NCI-H2081 (cell line): ENCODE measurements around the gene SLC46A2.
A peak's percentile ranks its signal among the peaks of the same experiment; 100 is the strongest.

Experiments used
- DNase-seq, 2 experiments: peaks; one replicate each; lab custom pipeline; 2025; lab: John Stamatoyannopoulos, UW

The SLC46A2 gene

DNA sequence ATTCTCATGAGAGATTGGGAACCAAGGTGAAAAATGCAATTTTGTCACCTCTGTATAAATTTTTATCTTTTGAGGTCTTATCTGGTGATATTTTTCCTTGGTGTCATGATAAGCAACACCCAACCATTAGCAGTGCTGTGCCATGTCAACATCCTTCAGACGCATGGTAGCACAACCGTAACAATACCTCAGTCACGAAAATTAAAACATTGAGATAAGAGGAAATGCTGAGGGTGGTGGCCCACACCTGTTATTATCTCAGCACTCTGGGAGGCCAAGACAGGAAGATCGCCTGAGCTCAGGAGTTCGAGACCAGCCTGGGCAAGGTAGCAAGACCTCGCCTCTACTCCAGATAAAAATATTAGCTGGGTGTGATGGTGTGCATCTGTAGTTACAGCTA, 32.7 kb downstream of the SLC46A2 start:
- no peak for DNase-seq

DNA sequence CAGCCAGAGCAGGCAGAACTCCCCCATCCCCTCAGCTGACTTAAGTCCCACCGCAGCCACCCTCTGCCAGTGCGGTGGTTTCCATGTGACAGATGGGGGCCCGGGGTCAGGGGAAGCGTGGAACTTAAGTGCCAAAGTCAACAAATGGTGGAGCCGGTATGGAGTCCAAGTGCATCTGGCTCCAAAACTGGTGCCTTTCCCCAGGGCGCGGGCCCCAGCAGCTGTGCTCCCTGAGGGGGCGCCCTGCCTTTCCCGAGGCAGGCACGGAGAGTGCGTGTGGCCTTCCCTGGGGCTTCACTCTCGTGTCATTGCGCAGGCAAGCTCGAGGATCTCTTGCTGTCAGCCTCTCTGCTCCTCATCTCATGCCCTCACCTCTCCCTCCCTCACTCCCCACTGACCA, 33.8 kb downstream of the SLC46A2 start:
- no peak for DNase-seq

DNA sequence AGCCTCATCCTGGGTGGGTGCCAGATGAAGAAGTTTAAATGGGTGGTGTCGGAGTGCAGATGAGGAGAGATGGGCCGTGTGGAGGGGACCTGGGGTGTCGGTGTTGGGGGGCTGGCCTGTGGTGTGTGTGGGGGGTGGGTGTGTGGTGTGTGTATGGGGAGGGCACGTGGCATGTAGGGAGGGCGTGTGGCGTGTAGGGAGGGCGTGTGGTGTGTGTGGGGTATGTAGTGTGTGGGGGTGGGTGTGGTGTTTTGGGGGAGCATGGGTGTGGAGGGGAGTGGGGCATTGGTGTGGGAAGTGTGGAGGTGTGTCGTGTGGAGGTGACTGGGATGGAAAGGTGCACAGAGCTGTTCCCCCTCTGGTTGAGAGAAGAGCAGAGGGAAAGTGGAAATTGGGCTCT, 34.5 kb downstream of the SLC46A2 start:
- DNase-seq, result no peak

DNA sequence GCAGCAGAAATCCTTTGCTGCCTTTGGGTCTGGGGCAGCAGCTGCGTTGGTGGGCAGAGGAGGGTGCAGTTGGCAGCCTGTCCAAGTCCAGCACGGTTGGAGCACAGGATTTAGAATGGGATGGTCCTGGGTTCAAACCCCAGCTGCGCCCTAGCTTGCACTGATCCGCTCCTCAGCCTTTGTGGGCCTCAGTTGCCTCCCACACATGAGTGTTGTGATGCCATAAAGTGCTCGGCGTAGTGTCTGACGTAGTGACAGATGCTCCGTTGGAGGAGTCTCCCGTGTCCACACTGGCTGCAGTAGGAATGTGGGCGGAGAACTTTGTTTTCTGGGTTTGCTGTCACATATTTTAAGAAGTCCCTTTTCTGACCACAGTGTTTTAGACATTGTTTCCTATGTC, 36.0 kb downstream of the SLC46A2 start:
- no peak for DNase-seq

- no peak for DNase-seq
Measured at GRCh38 chr9:112853882-112854585, 36.6 kb downstream of the SLC46A2 start.

DNA sequence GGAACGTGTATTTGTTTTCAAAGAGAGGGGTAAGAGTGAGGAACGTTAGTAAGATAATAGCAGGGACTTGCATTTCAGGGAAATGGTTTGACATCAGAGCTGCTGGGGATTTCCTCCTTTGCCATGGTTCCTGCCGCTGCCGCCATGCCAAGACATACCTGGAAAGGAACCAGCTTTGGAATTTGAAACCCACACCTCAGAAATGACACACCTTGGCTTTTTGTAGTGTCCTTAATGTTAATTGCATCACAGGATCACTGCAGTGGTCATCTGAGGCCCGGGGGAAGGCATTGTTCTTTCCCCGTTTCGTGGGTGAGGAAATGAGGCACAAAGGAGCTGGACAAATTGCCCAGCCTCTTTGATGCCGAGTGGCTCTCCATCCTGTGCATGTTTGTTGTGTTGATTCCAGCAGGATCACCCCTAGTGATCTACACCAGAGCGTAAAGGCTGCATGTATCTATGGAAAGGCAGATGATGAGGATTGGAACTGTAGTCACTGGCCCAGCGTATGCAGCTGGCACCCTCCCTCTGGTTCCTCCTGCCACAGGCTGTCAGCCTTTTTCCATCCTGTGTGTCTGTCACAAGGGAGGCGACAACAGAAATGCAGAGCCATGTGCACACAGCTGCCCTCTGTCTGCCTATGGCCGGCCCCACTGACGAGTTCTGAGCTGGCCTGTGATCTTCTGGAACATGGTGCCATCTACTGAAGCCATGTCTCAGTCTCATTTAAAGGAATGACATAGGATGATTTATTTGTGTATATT, 37.8 kb downstream of the SLC46A2 start:
- DNase-seq, result no peak

DNA sequence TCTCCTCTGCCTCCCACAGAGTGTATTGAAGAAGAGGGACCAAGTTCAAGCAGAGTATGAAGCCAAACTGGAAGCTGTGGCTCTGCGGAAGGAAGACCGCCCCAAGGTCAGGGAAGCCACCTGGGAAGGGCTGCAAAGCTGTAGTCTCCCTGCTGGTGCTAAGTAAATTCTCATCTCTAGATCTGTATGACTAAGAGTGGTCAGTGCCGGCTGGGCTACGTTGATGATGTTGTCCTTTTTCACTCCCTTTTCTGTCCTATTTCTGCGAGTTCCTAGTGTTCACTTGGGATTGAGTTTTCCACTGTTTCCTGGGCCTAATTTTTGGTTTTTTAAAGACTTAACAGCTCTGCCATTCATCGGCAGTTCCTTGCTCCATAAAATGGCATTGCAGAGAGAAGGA, 39.8 kb downstream of the SLC46A2 start:
- no peak for DNase-seq

GRCh38 chr9:112849363-112849922, 41.2 kb downstream of the SLC46A2 start:
- no peak for DNase-seq

GRCh38 chr9:112848316-112849151, 42.1 kb downstream of the SLC46A2 start:
- no peak for DNase-seq

GRCh38 chr9:112846528-112847488, 43.9 kb downstream of the SLC46A2 start:
- no peak for DNase-seq

DNA sequence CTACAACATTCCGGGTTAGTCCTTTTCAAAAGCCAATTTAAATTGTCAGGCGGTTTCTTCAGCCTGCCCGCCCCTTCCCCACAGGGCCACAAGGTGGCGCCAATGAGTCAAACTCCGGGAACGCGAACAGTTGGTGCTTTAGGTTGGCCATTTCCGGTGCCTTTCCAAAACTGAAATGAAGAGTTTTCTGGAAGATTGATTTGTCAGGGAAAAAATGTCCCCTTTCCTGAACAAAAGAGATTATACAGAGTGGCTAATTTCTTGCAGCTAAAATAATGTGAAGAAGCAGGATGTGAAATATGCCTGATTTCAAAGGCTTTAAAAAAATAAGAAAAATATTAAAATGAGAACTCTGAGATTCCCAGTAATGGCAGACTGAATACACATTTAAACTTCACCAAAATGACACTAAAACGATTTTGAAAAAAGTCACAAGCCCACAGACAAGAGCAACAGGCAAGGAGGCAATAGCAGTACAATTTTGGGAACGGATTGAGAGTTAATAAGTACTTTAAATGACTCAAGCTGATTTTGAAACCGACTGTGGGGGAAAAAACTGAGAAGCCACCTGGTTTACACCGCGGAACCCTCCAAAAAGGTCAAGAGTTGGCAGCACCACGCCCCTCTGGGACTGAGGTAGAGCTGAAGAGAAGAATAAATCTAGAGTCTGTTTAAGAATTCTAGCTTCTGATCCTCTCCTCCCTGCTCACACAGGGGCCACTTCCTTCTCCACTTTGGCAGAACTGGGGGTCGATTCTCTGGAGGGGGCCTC, 45.7 kb downstream of the SLC46A2 start:
- peak; percentile 56 to 63 for DNase-seq

DNA sequence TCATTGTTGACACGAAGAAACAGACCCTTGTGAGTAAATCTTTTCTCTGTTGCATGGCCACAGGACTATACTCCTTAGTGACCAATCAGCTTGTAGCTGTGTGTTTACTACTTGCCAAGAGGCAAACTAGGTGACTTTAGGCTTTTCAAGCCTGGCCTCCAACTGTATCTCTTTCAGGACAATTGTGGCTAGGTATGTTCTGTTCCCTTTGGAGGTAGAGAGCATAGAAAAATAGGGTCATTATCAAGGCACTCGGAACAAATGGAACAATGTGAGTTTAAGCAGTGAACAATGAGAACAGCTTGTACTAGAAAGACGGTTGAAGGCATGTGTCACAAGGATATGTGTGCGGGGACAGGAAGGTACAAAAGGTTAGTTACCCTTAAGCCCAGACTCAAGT, 48.1 kb downstream of the SLC46A2 start:
- no peak for DNase-seq

DNA sequence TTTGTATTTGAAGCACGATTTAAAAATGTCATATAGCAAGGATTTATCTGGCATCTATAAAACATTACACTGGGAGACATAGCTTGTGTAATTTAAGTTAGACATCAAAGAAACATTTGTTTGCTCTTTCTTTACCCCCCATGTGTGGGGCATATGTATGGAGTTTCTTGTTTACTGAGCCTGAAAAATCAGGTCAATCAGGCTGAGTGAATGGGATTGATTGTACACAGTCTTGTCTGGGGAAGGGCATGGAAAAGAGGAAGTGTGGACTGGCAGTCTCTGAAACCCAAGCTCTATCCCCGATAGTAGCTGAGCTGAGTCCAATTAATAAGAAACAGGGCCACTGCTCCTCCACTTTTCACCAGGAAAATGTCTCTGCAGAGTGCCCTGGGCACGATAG, 49.4 kb downstream of the SLC46A2 start:
- no peak for DNase-seq

DNA sequence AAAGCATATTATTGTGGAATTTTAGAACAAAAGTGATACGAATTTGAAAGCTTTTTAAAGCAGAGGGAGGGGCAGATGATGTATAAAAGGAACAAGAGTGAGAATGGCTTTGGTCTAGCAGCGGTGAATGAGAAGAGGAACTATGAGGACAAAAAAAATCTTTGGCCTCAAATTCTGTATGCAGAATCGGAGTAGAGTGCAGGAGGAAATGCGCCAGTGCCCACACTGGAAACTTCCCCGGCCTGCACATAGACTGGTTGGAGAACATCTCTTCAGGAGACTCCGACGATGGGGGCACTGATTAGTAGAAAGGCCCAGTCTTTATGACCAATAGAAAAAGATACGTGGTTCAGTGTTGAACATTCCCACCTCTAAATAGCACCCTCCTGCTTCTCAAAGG, 51.3 kb downstream of the SLC46A2 start:
- DNase-seq, result no peak

DNA sequence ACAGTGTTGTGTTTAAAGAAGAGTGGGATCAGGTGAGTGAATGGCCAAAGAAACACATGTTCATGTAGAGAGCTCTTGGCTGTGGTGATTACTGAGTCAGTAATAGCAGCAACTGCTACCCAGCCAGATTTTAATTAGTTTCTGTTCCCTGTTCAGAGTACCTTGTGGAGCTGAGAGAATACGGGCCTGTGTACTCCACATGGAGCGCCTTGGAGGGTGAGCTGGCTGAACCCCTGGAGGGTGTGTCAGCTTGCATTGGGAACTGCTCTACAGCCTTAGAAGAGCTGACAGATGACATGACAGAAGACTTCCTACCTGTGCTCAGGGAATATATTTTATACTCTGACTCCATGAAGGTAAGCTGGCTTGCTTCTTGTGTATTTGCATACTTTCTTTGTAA, 52.3 kb downstream of the SLC46A2 start:
- no peak for DNase-seq

DNA sequence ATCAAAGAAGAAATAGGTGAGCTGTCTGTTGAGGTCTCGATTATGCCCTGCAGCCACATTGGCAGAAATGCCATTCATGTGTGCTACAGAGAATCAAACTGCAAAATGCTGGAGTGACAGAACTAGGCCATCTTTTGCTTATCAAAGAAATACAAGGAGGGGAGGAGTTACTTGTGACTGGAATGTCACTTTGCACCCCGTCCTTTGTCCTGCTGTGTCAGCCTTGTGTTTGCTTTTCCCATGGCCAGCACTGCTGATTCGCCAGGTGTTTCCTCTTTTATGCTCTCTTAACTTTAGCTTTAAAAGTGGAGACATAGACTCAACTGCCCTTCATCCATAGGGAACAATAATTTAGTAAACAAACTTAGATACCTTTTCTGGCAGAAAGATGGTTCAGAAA, 54.3 kb downstream of the SLC46A2 start:
- DNase-seq, result no peak

- no peak for DNase-seq
Measured at GRCh38 chr9:112833081-112833480, 57.6 kb downstream of the SLC46A2 start.

DNA sequence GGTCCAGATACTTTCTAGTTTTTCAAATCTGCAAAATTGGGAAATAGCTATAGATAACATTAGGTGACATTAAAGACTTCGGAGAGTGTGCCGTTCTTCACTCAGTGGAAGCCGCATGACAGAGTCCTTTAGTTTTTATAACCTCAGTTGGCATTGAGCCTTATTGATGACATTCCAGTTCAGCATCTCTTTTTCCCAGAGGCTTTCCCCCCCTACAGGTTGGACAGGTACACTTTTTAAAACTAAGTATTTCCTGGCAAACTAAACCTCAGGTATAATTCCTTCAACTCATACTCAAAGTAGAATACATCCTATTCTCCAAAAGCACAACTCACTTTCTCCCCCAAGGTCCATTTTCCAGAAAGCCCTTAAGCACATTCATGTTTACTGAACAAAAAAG, 58.7 kb downstream of the SLC46A2 start:
- no peak for DNase-seq

GRCh38 chr9:112831281-112831851, 59.3 kb downstream of the SLC46A2 start:
- DNase-seq, result peak in 1 of 2 experiments; percentile 10
